ENCODE data around the gene MNT. TPM values are rescaled to one million over a fixed set of nuclear protein-coding genes. Genes with fewer than 3 reads are reported as not detected.

MNT gene
- total and polyA plus RNA-seq, 2 experiments from 2014 or later, result 5.7 to 6.4 TPM

Small RNAs within 50 kb of the gene (small RNA-seq; reads per million reads assigned to genes)
- gene AC006435.3 (ENCODE audit: low replicate concordance) (not detected), gene AC006435.4 (ENCODE audit: low replicate concordance) (not detected)

Other genes with a start within 250 kb of the MNT start
- gene SMG6, start 97.3 kb downstream of the MNT start, total RNA-seq (2014; rRNA removed; shearing (Covaris generic)), result 25.8 and 43.1 TPM in 2 replicates
- gene SMG6, start 97.3 kb downstream of the MNT start, polyA plus RNA-seq (2016; fragmentation: Nextera tagmentation; extraction: Ambion mirVana), result 10.1 and 10.4 TPM in 2 replicates
- gene SRR, start 97.1 kb downstream of the MNT start, total RNA-seq (2014; rRNA removed; shearing (Covaris generic)), result 5.4 and 11.0 TPM in 2 replicates
- gene SRR, start 97.1 kb downstream of the MNT start, polyA plus RNA-seq (2016; fragmentation: Nextera tagmentation; extraction: Ambion mirVana), result 2.7 and 2.8 TPM in 2 replicates
- gene TSR1, start 64.6 kb downstream of the MNT start, total RNA-seq (2014; rRNA removed; shearing (Covaris generic)), result 72.7 and 108 TPM in 2 replicates
- 31.3 and 36.9 TPM in 2 replicates for gene TSR1, start 64.6 kb downstream of the MNT start, polyA plus RNA-seq (2016; fragmentation: Nextera tagmentation; extraction: Ambion mirVana)
- gene SGSM2, start 63.6 kb downstream of the MNT start, total RNA-seq (2014; rRNA removed; shearing (Covaris generic)), result 38.9 and 52.4 TPM in 2 replicates
- 13.7 and 14.3 TPM in 2 replicates for gene SGSM2, start 63.6 kb downstream of the MNT start, polyA plus RNA-seq (2016; fragmentation: Nextera tagmentation; extraction: Ambion mirVana)
- gene METTL16, start 110.8 kb upstream of the MNT start, total RNA-seq (2014; rRNA removed; shearing (Covaris generic)), result 78.1 and 80.8 TPM in 2 replicates
- 39.5 and 40.1 TPM in 2 replicates for gene METTL16, start 110.8 kb upstream of the MNT start, polyA plus RNA-seq (2016; fragmentation: Nextera tagmentation; extraction: Ambion mirVana)
- 68.5 and 69.9 TPM in 2 replicates for gene PAFAH1B1, start 192.6 kb upstream of the MNT start, total RNA-seq (2014; rRNA removed; shearing (Covaris generic))
- 71.7 and 84.4 TPM in 2 replicates for gene PAFAH1B1, start 192.6 kb upstream of the MNT start, polyA plus RNA-seq (2016; fragmentation: Nextera tagmentation; extraction: Ambion mirVana)